Lung (tissue), 12 donors: ENCODE results near the gene PLA2G4E. TPM values are rescaled to one million over a fixed set of nuclear protein-coding genes. Genes with fewer than 3 reads are reported as not detected.

Experiments
- ATAC-seq: fragments of 200-7000 bp; cut with Tn5 transposase; one replicate; pipeline ENCODE4 v1.9.1; 2020; ENCODE audit warnings: moderate number of reproducible peaks; ENCODE audit not compliant: insufficient read depth, low FRiP score
- DNase-seq, 3 donors: peaks; one replicate each; pipeline ENCODE4 v3.0.0-alpha.2; 2013 to 2017
- H3K27ac ChIP-seq, 2 donors: one replicate each; pipeline ENCODE4 v1.5.1; 2013; ENCODE audit warnings: mild to moderate bottlenecking in 2 of 2, moderate library complexity in 2 of 2, control low read depth in 1 of 2, inconsistent platforms in 1 of 2, low read depth in 1 of 2, low read length in 1 of 2
- H3K27me3 ChIP-seq, 3 donors: one replicate each; pipeline ENCODE4 v1.5.1; 2013; ENCODE audit warnings: low read length in 2 of 3; ENCODE audit not compliant: control insufficient read depth in 3 of 3, insufficient read depth in 3 of 3
- H3K36me3 ChIP-seq, 4 donors: one replicate each; pipeline ENCODE4 v1.5.1; 2013; ENCODE audit warnings: low read length in 4 of 4, mild to moderate bottlenecking in 1 of 4, moderate library complexity in 1 of 4; ENCODE audit not compliant: control insufficient read depth in 4 of 4, insufficient read depth in 4 of 4
- H3K4me1 ChIP-seq, 5 donors: one replicate each; pipeline ENCODE4 v1.5.1; 2013; ENCODE audit warnings: low read length in 5 of 5, mild to moderate bottlenecking in 2 of 5, moderate library complexity in 1 of 5; ENCODE audit not compliant: control insufficient read depth in 5 of 5, insufficient read depth in 5 of 5
- H3K4me3 ChIP-seq: one replicate; pipeline ENCODE4 v1.5.1; 2013; ENCODE audit warnings: mild to moderate bottlenecking, control low read depth, moderate library complexity
- H3K9ac ChIP-seq, 2 donors: one replicate each; pipeline ENCODE4 v1.5.1; 2013; ENCODE audit warnings: low read length in 2 of 2, control low read depth in 1 of 2; ENCODE audit not compliant: insufficient read depth in 1 of 2
- H3K9me3 ChIP-seq, 4 donors: one replicate each; pipeline ENCODE4 v1.5.1; 2013; ENCODE audit warnings: low read length in 3 of 4, mild to moderate bottlenecking in 1 of 4, moderate library complexity in 1 of 4; ENCODE audit not compliant: control insufficient read depth in 4 of 4, insufficient read depth in 3 of 4
- WGBS, 2 donors: extraction: QIAGEN DNeasy Blood & Tissue Kit; methylation state at CpG; one replicate each; pipeline ENCODE4 v1.1.7; 2013; 5-methylcytosine and 5-hydroxymethylcytosine counted together
- polyA plus RNA-seq, 2 donors: library from polyadenylated mRNA; stranded (reverse); fragments of 200-250 nt; gene quantifications; one replicate each; pipeline ENCODE4 v1.2.1, GENCODE V29; 2013
- total RNA-seq, 2 donors: library from RNA; depleted of rRNA in 1 of 2; stranded (reverse); fragments of >200 nt in 1 of 2; gene quantifications; one replicate each; pipeline ENCODE4 v1.2.1, GENCODE V29; 2014 to 2021
- TF ChIP-seq, protein P1 (sequence below): IDR thresholded peaks from 2 replicates; pipeline ENCODE4 v1.5.1; 2012; ENCODE audit warnings: mild to moderate bottlenecking; ENCODE audit errors: control extremely low read depth, extremely low read depth
- donor health status: control.
- donor health status: control.
- donor health status: Bipolar disorder and iron deficiency.
- donor health status: healthy.
- donor health status: DM: yes; HTN: yes; CAD: no.

PLA2G4E gene
- total and polyA plus RNA-seq, 4 donors: 0.38 to 1.7 (median 1.7) TPM; not detected in 1

DNA sequence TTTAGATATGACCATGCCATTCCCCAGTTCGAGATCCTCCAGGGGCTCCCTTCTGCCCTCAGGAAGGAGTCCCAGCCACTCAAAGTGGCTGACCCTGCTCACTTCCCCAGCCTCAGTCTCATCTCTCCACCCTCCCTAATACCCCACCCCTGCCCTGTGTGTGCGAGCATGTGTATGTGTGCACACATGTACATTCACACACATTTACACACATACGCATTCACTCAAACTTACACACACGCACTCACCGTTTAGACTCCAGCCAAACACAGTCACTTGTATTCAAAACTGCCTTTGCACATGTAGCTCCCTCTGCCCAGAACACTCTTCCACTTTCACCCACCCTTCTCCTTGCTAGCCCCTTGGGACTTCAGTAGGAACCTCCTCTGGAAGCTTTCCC lies 11.4 kb downstream of the PLA2G4E start:
- DNase-seq (no peak), ATAC-seq (no peak)
- no peaks in the 10 kb centered on the region for H3K36me3 ChIP-seq
- no peak overlapping the region for H3K27ac ChIP-seq
- H3K4me1 ChIP-seq: peaks cover 0 to 10% (median 0%) of the 10 kb centered on the region in 5 donors
- TF ChIP-seq, protein P1, sequence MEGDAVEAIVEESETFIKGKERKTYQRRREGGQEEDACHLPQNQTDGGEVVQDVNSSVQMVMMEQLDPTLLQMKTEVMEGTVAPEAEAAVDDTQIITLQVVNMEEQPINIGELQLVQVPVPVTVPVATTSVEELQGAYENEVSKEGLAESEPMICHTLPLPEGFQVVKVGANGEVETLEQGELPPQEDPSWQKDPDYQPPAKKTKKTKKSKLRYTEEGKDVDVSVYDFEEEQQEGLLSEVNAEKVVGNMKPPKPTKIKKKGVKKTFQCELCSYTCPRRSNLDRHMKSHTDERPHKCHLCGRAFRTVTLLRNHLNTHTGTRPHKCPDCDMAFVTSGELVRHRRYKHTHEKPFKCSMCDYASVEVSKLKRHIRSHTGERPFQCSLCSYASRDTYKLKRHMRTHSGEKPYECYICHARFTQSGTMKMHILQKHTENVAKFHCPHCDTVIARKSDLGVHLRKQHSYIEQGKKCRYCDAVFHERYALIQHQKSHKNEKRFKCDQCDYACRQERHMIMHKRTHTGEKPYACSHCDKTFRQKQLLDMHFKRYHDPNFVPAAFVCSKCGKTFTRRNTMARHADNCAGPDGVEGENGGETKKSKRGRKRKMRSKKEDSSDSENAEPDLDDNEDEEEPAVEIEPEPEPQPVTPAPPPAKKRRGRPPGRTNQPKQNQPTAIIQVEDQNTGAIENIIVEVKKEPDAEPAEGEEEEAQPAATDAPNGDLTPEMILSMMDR: no peak
- no peaks in the 10 kb centered on the region for H3K27me3 ChIP-seq
- WGBS, 2 donors: 86 to 97% methylated on average over 5 of the region's 5 CpGs
- no peak overlapping the region for H3K9ac ChIP-seq
- H3K4me3 ChIP-seq: no peak overlapping the region
- no peaks in the 10 kb centered on the region for H3K9me3 ChIP-seq

- Histone ChIP-seq H3K9me3 (no peaks in the 10 kb centered on the region), H3K4me1 (peaks cover 0 to 10% (median 0%) of the 10 kb centered on the region in 5 donors), H3K36me3 (no peaks in the 10 kb centered on the region), H3K4me3 (no peak overlapping the region), H3K9ac (no peak overlapping the region), H3K27me3 (no peaks in the 10 kb centered on the region), H3K27ac (no peak overlapping the region)
- ATAC-seq: no peak
- TF ChIP-seq, protein P1: no peak
- DNase-seq: no peak
Measured at GRCh38 chr15:42009022-42009421, 11.8 kb downstream of the PLA2G4E start.

- H3K36me3 ChIP-seq: no peaks in the 10 kb centered on the region
- 85 to 88% methylated on average over 1 of the region's 1 CpG for WGBS, 2 donors
Measured at GRCh38 chr15:42007386-42007785, 13.5 kb downstream of the PLA2G4E start.

More at GRCh38 chr15:42007386-42007785, 13.5 kb downstream of the PLA2G4E start:
- Histone ChIP-seq H3K27ac (no peak overlapping the region), H3K4me1 (peaks cover 0 to 2% (median 0%) of the 10 kb centered on the region in 5 donors), H3K9me3 (no peaks in the 10 kb centered on the region), H3K27me3 (no peaks in the 10 kb centered on the region), H3K4me3 (no peak overlapping the region), H3K9ac (no peak overlapping the region)
- no peak for DNase-seq
- TF ChIP-seq, protein P1: no peak
- ATAC-seq: no peak
